ENCODE data around the gene WNT8B.

Gene WNT8B

GRCh38 chr10:100468978-100469377 lies 6.2 kb downstream of the WNT8B start:
- no peak for DNase-seq (ENCODE audit: low spot score)
- in situ Hi-C loops (cut with MboI; ENCODE audit: low sequenced_read_pairs, unreplicated experiment): no loop called here
- TF ChIP-seq CTCF (IDR thresholded peaks at IDR 0.05; ENCODE audit: borderline replicate concordance, control extremely low read depth, extremely low read depth, insufficient read depth, missing control alignments): no peak

- in situ Hi-C loops (cut with MboI; ENCODE audit: low sequenced_read_pairs, unreplicated experiment): no loop called here
- no peak for TF ChIP-seq CTCF (IDR thresholded peaks at IDR 0.05; ENCODE audit: borderline replicate concordance, control extremely low read depth, extremely low read depth, insufficient read depth, missing control alignments)
- DNase-seq (ENCODE audit: low spot score): no peak
These were observed 6.9 kb downstream of the WNT8B start for GRCh38 chr10:100469756-100470155.

- TF ChIP-seq CTCF (IDR thresholded peaks at IDR 0.05; ENCODE audit: borderline replicate concordance, control extremely low read depth, extremely low read depth, insufficient read depth, missing control alignments): no peak
- in situ Hi-C loops (cut with MboI; ENCODE audit: low sequenced_read_pairs, unreplicated experiment): no loop called here
- DNase-seq (ENCODE audit: low spot score): no peak
These were observed 7.6 kb downstream of the WNT8B start for GRCh38 chr10:100470367-100470766.

- DNase-seq (ENCODE audit: low spot score): no peak
- in situ Hi-C loops (cut with MboI; ENCODE audit: low sequenced_read_pairs, unreplicated experiment): no loop called here
- no peak for TF ChIP-seq CTCF (IDR thresholded peaks at IDR 0.05; ENCODE audit: borderline replicate concordance, control extremely low read depth, extremely low read depth, insufficient read depth, missing control alignments)
These were observed 15.2 kb downstream of the WNT8B start for GRCh38 chr10:100477970-100478369.

- in situ Hi-C loops (cut with MboI; ENCODE audit: low sequenced_read_pairs, unreplicated experiment): no loop called here
- DNase-seq (ENCODE audit: low spot score): no peak
- no peak for TF ChIP-seq CTCF (IDR thresholded peaks at IDR 0.05; ENCODE audit: borderline replicate concordance, control extremely low read depth, extremely low read depth, insufficient read depth, missing control alignments)
These were observed 16.2 kb downstream of the WNT8B start for GRCh38 chr10:100479037-100479436.

GRCh38 chr10:100480002-100480401 lies 17.2 kb downstream of the WNT8B start:
- in situ Hi-C loops (cut with MboI; ENCODE audit: low sequenced_read_pairs, unreplicated experiment): no loop called here
- TF ChIP-seq CTCF (IDR thresholded peaks at IDR 0.05; ENCODE audit: borderline replicate concordance, control extremely low read depth, extremely low read depth, insufficient read depth, missing control alignments): no peak
- DNase-seq (ENCODE audit: low spot score): no peak
